Neural crest cell (in vitro differentiated cells): Measurements from ENCODE around the gene STPG2. TPM values are rescaled to one million over a fixed set of nuclear protein-coding genes. Genes with fewer than 3 reads are reported as not detected.

Experiments
- DNase-seq: peaks from one replicate; pipeline ENCODE4 v3.0.0; 2021; ENCODE audit warnings: low read depth, mixed read lengths, low spot score
- H3K27ac Mint-ChIP-seq: one replicate; pipeline ENCODE4 v1.8.0; 2021; ENCODE audit warnings: mild to moderate bottlenecking, mixed read lengths; ENCODE audit not compliant: unreplicated experiment
- H3K27me3 Mint-ChIP-seq: 2 replicates; pipeline ENCODE4 v1.8.0; 2021; ENCODE audit warnings: low read depth, mild to moderate bottlenecking, mixed read lengths
- H3K36me3 Mint-ChIP-seq: 2 replicates; pipeline ENCODE4 v1.8.0; 2021; ENCODE audit warnings: low read depth, mild to moderate bottlenecking, mixed read lengths
- H3K4me1 Mint-ChIP-seq: 2 replicates; pipeline ENCODE4 v1.8.0; 2021; ENCODE audit warnings: mixed read lengths
- H3K4me3 Mint-ChIP-seq: one replicate; pipeline ENCODE4 v1.8.0; 2021; ENCODE audit warnings: mild to moderate bottlenecking, mixed read lengths
- H3K9me3 Mint-ChIP-seq: 2 replicates; pipeline ENCODE4 v1.8.0; 2021; ENCODE audit warnings: mixed read lengths
- total RNA-seq: library from RNA; stranded (reverse); gene quantifications from 2 replicates; pipeline ENCODE4 v1.2.1, GENCODE V29; 2021
- TF ChIP-seq, protein P1 (sequence below): fragments of 200-600 bp; sonication (generic); conservative IDR thresholded peaks from 2 replicates; pipeline ENCODE4 v1.5.0; 2021; ENCODE audit warnings: antibody characterized with exemption, mild to moderate bottlenecking

The STPG2 gene
- total RNA-seq, 1 donor from 2014 or later, result 0.21 TPM

DNA sequence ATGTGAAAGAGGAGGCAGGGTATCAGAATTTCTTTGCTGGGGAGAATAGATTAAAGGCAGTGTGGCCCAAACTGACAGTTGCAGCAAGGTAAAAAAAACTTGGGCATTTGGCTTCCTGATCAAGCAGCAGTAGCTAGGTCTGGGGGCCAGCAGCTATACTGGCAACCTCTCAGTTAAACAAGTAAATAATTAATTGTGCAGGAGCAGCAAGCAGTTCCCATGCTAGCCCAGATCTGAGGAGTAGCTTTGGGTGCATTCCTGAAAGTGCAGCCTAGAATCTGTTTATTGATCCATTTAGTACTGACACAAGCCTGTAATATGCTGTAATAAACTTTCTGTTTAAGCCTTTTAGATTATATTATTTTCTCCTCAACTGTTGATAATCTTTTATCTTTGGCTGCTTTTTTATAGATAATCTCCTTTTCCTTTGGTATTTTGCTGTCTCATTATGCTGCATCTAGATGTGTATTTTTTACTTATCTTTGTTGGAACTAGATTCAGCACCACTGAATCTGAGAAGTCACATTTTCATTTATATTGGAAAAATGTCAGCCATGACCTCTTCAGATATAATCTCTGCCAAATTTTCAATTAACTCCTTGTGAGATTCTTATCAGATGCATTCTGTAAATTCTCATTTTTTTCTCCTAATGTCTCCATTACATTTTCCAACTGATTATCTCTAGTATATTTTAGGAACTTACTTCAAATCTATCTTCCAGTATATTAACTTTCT, 276.3 kb downstream of the STPG2 start:
- peaks cover 2% of the 10 kb centered on the region for H3K36me3 Mint-ChIP-seq
- DNase-seq, result no peak
- H3K4me1 Mint-ChIP-seq, result no peaks in the 10 kb centered on the region
- H3K4me3 Mint-ChIP-seq, result no peak overlapping the region
- TF ChIP-seq, protein P1, sequence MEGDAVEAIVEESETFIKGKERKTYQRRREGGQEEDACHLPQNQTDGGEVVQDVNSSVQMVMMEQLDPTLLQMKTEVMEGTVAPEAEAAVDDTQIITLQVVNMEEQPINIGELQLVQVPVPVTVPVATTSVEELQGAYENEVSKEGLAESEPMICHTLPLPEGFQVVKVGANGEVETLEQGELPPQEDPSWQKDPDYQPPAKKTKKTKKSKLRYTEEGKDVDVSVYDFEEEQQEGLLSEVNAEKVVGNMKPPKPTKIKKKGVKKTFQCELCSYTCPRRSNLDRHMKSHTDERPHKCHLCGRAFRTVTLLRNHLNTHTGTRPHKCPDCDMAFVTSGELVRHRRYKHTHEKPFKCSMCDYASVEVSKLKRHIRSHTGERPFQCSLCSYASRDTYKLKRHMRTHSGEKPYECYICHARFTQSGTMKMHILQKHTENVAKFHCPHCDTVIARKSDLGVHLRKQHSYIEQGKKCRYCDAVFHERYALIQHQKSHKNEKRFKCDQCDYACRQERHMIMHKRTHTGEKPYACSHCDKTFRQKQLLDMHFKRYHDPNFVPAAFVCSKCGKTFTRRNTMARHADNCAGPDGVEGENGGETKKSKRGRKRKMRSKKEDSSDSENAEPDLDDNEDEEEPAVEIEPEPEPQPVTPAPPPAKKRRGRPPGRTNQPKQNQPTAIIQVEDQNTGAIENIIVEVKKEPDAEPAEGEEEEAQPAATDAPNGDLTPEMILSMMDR, result no peak
- H3K9me3 Mint-ChIP-seq, result peaks cover 5% of the 10 kb centered on the region
- no peaks in the 10 kb centered on the region for H3K27me3 Mint-ChIP-seq
- no peak overlapping the region for H3K27ac Mint-ChIP-seq

DNA sequence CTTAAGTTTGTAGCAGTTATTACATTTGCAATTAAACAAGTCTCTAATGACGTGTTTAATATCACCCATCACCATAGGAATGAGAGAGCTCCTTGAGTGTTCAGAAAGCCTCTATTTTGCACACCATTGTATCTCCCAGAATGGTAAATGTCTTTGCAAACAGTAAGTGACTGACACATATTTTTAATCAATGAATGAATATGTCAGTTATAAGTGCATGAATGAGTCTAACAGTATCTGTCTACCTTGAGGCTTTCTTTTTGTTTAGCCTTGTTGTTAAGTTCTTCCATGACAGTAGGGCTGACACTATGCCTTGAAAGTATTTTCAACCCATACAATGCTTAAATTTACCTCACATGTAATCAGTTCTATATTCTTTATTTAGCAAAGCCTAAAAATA, 292.2 kb downstream of the STPG2 start:
- Mint-ChIP-seq H3K36me3 (no peaks in the 10 kb centered on the region), H3K9me3 (peaks cover 3% of the 10 kb centered on the region), H3K4me3 (no peak overlapping the region), H3K4me1 (peaks cover under 1% of the 10 kb centered on the region), H3K27ac (no peak overlapping the region), H3K27me3 (no peaks in the 10 kb centered on the region)
- DNase-seq, result no peak
- TF ChIP-seq, protein P1, result no peak

DNA sequence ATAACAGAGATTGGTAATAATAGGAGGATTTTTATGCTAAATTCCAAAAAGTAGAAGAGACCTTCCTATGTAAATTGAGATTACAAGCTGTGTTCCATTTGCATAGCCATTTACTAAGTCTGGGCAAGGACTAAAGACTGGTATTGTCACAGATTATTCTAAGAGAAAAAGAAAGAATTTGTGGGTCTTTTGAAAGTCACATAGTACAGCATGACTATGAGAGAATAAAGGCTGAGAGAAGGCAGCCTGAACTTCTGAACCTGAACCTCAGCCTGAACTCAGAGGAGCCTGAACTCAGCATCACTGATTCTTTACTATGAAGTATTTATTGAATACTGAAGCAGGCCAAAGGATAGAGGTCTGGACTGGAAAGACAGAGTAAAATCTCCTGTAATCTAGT, 297.5 kb downstream of the STPG2 start:
- peaks cover 2% of the 10 kb centered on the region for H3K9me3 Mint-ChIP-seq
- H3K27me3 Mint-ChIP-seq, result no peaks in the 10 kb centered on the region
- H3K4me3 Mint-ChIP-seq, result no peak overlapping the region
- TF ChIP-seq, protein P1, result no peak
- H3K27ac Mint-ChIP-seq, result no peak overlapping the region
- H3K4me1 Mint-ChIP-seq, result peaks cover 4% of the 10 kb centered on the region
- no peak for DNase-seq
- no peaks in the 10 kb centered on the region for H3K36me3 Mint-ChIP-seq

DNA sequence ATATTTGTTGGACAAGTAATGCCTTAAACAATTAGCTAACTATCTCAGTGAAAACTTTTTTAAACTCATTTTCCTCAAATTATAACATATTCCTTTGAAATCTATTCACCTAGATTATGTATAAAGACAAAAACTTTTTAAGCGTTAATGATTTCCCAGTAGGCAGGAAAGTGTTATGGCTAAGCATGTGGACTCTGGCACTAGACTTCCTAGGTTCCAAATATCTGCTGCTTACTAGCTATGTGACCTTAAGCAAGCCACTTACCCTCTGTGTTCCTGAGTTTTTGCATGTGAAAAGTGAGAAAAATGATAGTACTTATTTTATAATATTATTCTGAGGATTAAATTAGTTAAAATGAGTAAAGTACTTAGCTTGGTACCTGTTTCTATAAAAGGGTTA, 301.8 kb downstream of the STPG2 start:
- TF ChIP-seq, protein P1, result no peak
- H3K4me1 Mint-ChIP-seq, result peaks cover 4% of the 10 kb centered on the region
- peaks cover 2% of the 10 kb centered on the region for H3K9me3 Mint-ChIP-seq
- no peaks in the 10 kb centered on the region for H3K36me3 Mint-ChIP-seq
- DNase-seq, result no peak
- no peaks in the 10 kb centered on the region for H3K27me3 Mint-ChIP-seq
- H3K4me3 Mint-ChIP-seq, result no peak overlapping the region
- no peak overlapping the region for H3K27ac Mint-ChIP-seq

DNA sequence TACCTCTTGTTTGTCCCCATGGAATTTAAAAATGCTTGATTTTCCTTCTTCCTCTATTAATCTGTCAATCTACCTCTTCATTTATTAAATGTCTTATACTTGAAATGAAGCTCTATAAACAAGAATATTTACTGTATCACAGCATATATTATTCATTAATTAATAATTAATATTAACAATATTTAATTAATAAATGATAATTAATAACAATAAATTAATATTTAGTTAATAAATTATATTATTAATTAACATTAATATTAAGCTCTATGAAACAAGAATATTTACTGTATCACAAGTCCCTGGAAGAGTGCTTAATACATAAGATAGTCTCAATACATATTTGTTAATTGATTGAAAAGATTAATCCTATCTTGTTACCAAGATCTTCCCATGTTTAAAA, 306.6 kb downstream of the STPG2 start:
- Mint-ChIP-seq H3K27me3 (no peaks in the 10 kb centered on the region), H3K4me1 (no peaks in the 10 kb centered on the region), H3K4me3 (no peak overlapping the region), H3K36me3 (no peaks in the 10 kb centered on the region), H3K27ac (no peak overlapping the region), H3K9me3 (no peaks in the 10 kb centered on the region)
- no peak for DNase-seq
- TF ChIP-seq, protein P1, result no peak
